Pulmonary artery endothelial cell (primary cell): ENCODE results near the gene SULT1C2. TPM values are rescaled to one million over a fixed set of nuclear protein-coding genes. Genes with fewer than 3 reads are reported as not detected.
"Not testable (repeated sequence)": the region's sequence is repeated elsewhere in the genome, so short reads cannot be mapped to it uniquely, and the experiment has no call there.

Source experiments
- DNase-seq: peaks from one replicate; pipeline ENCODE4 v3.0.0-alpha.2; 2011; ENCODE audit warnings: low read depth, low spot score
- total RNA-seq: library from RNA; depleted of rRNA; stranded (reverse); fragments of >200 nt; gene quantifications from 2 replicates; pipeline ENCODE4 v1.2.3, GENCODE V29; 2014

The SULT1C2 gene
- total RNA-seq, result not detected in 2 replicates

GRCh38 chr2:108288534-108289106, at the start of gene SULT1C2:
Gene SULT1C2, plus strand, starts transcription at chr2:108288895. Its CDS starts 4,773 bp downstream, at chr2:108293668.
- DNase-seq, result no peak

- no peak for DNase-seq
Measured at GRCh38 chr2:108239786-108240185, 48.9 kb upstream of the SULT1C2 start, which contains the start of gene SULT1C3. Gene SULT1C3, plus strand, starts transcription at chr2:108239968. Its CDS starts 7,227 bp downstream, at chr2:108247195.

- no peak for DNase-seq
Measured at GRCh38 chr2:108240966-108241365, 47.7 kb upstream of the SULT1C2 start.

GRCh38 chr2:108243566-108243965, 45.1 kb upstream of the SULT1C2 start:
- DNase-seq, result no peak

GRCh38 chr2:108244667-108245414, 43.9 kb upstream of the SULT1C2 start:
- DNase-seq, result no peak

GRCh38 chr2:108253106-108253505, 35.6 kb upstream of the SULT1C2 start:
- DNase-seq, result no peak

GRCh38 chr2:108257757-108258331, 30.9 kb upstream of the SULT1C2 start:
- DNase-seq, result no peak

- DNase-seq, result no peak
Measured at GRCh38 chr2:108260773-108261172, 27.9 kb upstream of the SULT1C2 start.

GRCh38 chr2:108262036-108262435, 26.7 kb upstream of the SULT1C2 start:
- DNase-seq, result no peak

GRCh38 chr2:108263401-108263800, 25.3 kb upstream of the SULT1C2 start:
- DNase-seq, result no peak

- DNase-seq, result no peak
Measured at GRCh38 chr2:108266218-108266617, 22.5 kb upstream of the SULT1C2 start.

- no peak for DNase-seq
Measured at GRCh38 chr2:108267101-108267500, 21.6 kb upstream of the SULT1C2 start.

- DNase-seq, result no peak
Measured at GRCh38 chr2:108268001-108268400, 20.7 kb upstream of the SULT1C2 start.

GRCh38 chr2:108270346-108270745, 18.3 kb upstream of the SULT1C2 start:
- no peak for DNase-seq

- no peak for DNase-seq
Measured at GRCh38 chr2:108270768-108271506, 17.8 kb upstream of the SULT1C2 start.

- no peak for DNase-seq
Measured at GRCh38 chr2:108271691-108272253, 16.9 kb upstream of the SULT1C2 start.

- no peak for DNase-seq
Measured at GRCh38 chr2:108278631-108279030, 10.1 kb upstream of the SULT1C2 start.

- DNase-seq, result no peak
Measured at GRCh38 chr2:108279468-108279867, 9.2 kb upstream of the SULT1C2 start.

GRCh38 chr2:108280466-108280865, 8.2 kb upstream of the SULT1C2 start:
- no peak for DNase-seq

GRCh38 chr2:108284566-108284965, 4.1 kb upstream of the SULT1C2 start:
- DNase-seq, result not testable (repeated sequence)

GRCh38 chr2:108285616-108286015, 3.1 kb upstream of the SULT1C2 start:
- DNase-seq, result no peak

GRCh38 chr2:108287169-108287568, 1.5 kb upstream of the SULT1C2 start:
- DNase-seq, result no peak
